ENCODE data around the gene CAPN5. TPM values are rescaled to one million over a fixed set of nuclear protein-coding genes. Genes with fewer than 3 reads are reported as not detected.

Gene CAPN5
- total and polyA plus RNA-seq, 2 of the 13 experiments (the other 11 are each of a cell fraction or from before 2014, with no cell fraction given) = 0.27 to 1.2 TPM

DNA sequence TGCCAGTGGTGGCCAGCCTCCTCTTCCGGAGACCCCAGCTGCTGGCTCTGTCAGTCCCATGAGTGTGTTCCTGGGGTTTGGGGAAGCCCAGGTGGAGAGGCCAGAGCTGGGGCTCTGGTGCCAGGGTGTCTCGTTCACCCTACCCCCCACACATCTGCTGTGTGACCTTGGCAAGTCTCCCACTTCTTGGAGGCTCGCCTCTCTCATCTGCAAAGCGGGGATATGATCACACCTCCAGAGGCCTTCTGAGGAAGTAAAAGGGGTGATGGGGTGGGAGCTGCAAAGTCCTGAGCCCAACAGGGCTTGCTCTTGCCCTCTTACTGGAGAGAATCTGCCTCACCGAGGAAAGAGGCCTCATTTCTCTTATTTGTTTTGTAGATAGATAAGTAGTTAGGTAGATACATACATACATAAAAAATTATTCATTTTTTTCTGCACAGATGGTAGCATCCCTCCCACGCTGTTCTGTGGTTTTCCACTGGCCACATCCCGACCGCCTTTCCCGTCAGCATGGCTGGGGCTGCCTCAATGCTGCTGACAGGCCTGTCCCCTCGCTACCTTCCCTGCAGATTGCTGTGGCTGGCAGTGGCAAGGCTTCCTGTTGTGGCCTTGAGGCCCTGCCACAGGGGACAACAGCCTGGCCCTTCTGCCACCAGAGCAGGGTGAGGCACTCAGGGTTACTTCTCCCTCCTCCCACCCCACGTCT, 85.2 kb downstream of the CAPN5 start:
- DNase-seq (ENCODE audit: low spot score) = no peak
- no peaks in the 10 kb centered on the region for H3K36me3 ChIP-seq (replicated peaks in 1 of 2; ENCODE audit: control insufficient read depth in 1 of 2, insufficient read depth in 2 of 2, low read length in 2 of 2)
- BruUV-seq (replicated peaks) = no TSS peak
- WGBS (ENCODE audit: low lambda C conversion rate) = 89% methylated on average over 11 of the region's 11 CpGs
- no peaks in the 10 kb centered on the region for H3K79me2 ChIP-seq (ENCODE audit: insufficient read depth, low read length)
- ChIA-PET CTCF (ENCODE audit: low intra/inter-chr PET ratio, low total read pairs) (no interaction called here), POLR2A (no interaction called here)
- FAIRE-seq = no peak
- no peak for ATAC-seq
- in situ Hi-C loops (cut with HindIII; ENCODE audit: extremely low pct_ligation_motif_present, low pct_unique_long_range_greater_than_20kb) (no loop called here), intact Hi-C loops (cut with micrococcal nuclease; ENCODE audit: unreplicated experiment) (no loop called here)
- peaks cover 20% of the 10 kb centered on the region for H3K4me1 ChIP-seq (ENCODE audit: insufficient read depth, low read length)
- H2AFZ ChIP-seq (ENCODE audit: low read length) = no peak overlapping the region
- no peak overlapping the region for H3K9ac ChIP-seq (ENCODE audit: insufficient read depth, low read depth, low read length)
- no peaks in the 10 kb centered on the region for H3K9me3 ChIP-seq (ENCODE audit: low read length)
- no peak overlapping the region for H3K4me2 ChIP-seq (ENCODE audit: low read depth, low read length)
- no peaks in the 10 kb centered on the region for H3K27me3 ChIP-seq (ENCODE audit: control insufficient read depth in 1 of 2, insufficient read depth in 2 of 2, low read length in 2 of 2)
- H3K4me3 ChIP-seq (replicated peaks in 1 of 3; ENCODE audit: insufficient read depth in 1 of 3, low read depth in 2 of 3, low read length in 3 of 3) = no peak overlapping the region
- H4K20me1 ChIP-seq (ENCODE audit: insufficient read depth, low read length) = no peaks in the 10 kb centered on the region
- H3K27ac ChIP-seq (ENCODE audit: extremely low read length, insufficient read depth, low read length) = no peak overlapping the region
- TF ChIP-seq ZMYM2 (CRISPR knock-in tag; IDR thresholded peaks at IDR 0.05) (no peak), SMC3 (IDR thresholded peaks at IDR 0.05; ENCODE audit: low read length) (no peak), ZNF333 (CRISPR knock-in tag; IDR thresholded peaks at IDR 0.05; ENCODE audit: borderline replicate concordance) (no peak), GZF1 (CRISPR knock-in tag; IDR thresholded peaks at IDR 0.05) (no peak), KMT2B (CRISPR knock-in tag; IDR thresholded peaks at IDR 0.05) (no peak), YY1 (IDR thresholded peaks at IDR 0.05; ENCODE audit: insufficient read depth, insufficient replicate concordance, low read depth, low read length) (no peak), ZMAT3 (CRISPR knock-in tag; conservative IDR thresholded peaks at IDR 0.05) (no peak), EP300 (IDR thresholded peaks at IDR 0.05; ENCODE audit: low read depth in 2 of 2, low read length in 2 of 2) (no peak), EP300 (CRISPR knock-in tag; IDR thresholded peaks at IDR 0.05; ENCODE audit: borderline replicate concordance) (no peak), NCOR1 (IDR thresholded peaks at IDR 0.05; ENCODE audit: borderline replicate concordance, low read length) (no peak), MAF1 (CRISPR knock-in tag; IDR thresholded peaks at IDR 0.05; ENCODE audit: borderline replicate concordance) (no peak)

All from HepG2 (cell line).